ENCODE measurements around the gene CSNK1G1.

The CSNK1G1 gene

GRCh38 chr15:64287953-64288352 is 68.0 kb downstream of the CSNK1G1 start:
- peaks cover 30% of the 10 kb centered on the region for H3K79me2 ChIP-seq (ENCODE audit: control insufficient read depth, low read length)
- no peak for TF ChIP-seq CTCF (IDR thresholded peaks at IDR 0.05; ENCODE audit: low read depth, low read length, poor library complexity, severe bottlenecking)
- no peak for TF ChIP-seq EZH2phosphoT487 (IDR thresholded peaks at IDR 0.05; ENCODE audit: borderline replicate concordance, low read length)
- H3K4me1 ChIP-seq (ENCODE audit: control insufficient read depth, low read length): peaks cover 8% of the 10 kb centered on the region
- H3K27ac ChIP-seq (ENCODE audit: low read depth, low read length): no peak overlapping the region
- H3K9me2 ChIP-seq (replicated peaks; ENCODE audit: control insufficient read depth, low read length): no peaks in the 10 kb centered on the region
- no peak overlapping the region for H3K4me2 ChIP-seq (ENCODE audit: low read length)
- no peaks in the 10 kb centered on the region for H3K9me3 ChIP-seq (ENCODE audit: control insufficient read depth, insufficient read depth, low read length)
- no peaks in the 10 kb centered on the region for H3F3A ChIP-seq (ENCODE audit: control insufficient read depth, insufficient read depth)
- H3K27me3 ChIP-seq (ENCODE audit: control insufficient read depth, low read length): no peaks in the 10 kb centered on the region
- H3K4me3 ChIP-seq (ENCODE audit: low read length): no peak overlapping the region
- H4K20me1 ChIP-seq (ENCODE audit: control insufficient read depth, insufficient read depth, low read depth, low read length): no peaks in the 10 kb centered on the region
- H3K36me3 ChIP-seq (ENCODE audit: control insufficient read depth, low read length): no peaks in the 10 kb centered on the region

- Histone ChIP-seq H3K79me2 (ENCODE audit: control insufficient read depth, low read length) (peaks cover 26% of the 10 kb centered on the region), H3K27me3 (ENCODE audit: control insufficient read depth, low read length) (no peaks in the 10 kb centered on the region)
- TF ChIP-seq EZH2phosphoT487 (IDR thresholded peaks at IDR 0.05; ENCODE audit: borderline replicate concordance, low read length): no peak
- TF ChIP-seq CTCF (IDR thresholded peaks at IDR 0.05; ENCODE audit: low read depth, low read length, poor library complexity, severe bottlenecking): no peak
Observed at GRCh38 chr15:64286473-64286872, 69.5 kb downstream of the CSNK1G1 start.

GRCh38 chr15:64285871-64286270 is 70.1 kb downstream of the CSNK1G1 start:
- TF ChIP-seq EZH2phosphoT487 (IDR thresholded peaks at IDR 0.05; ENCODE audit: borderline replicate concordance, low read length) (no peak), CTCF (IDR thresholded peaks at IDR 0.05; ENCODE audit: low read depth, low read length, poor library complexity, severe bottlenecking) (no peak)
- no peaks in the 10 kb centered on the region for H3K9me2 ChIP-seq (replicated peaks; ENCODE audit: control insufficient read depth, low read length)
- no peaks in the 10 kb centered on the region for H3K4me1 ChIP-seq (ENCODE audit: control insufficient read depth, low read length)
- H3K36me3 ChIP-seq (ENCODE audit: control insufficient read depth, low read length): no peaks in the 10 kb centered on the region
- no peaks in the 10 kb centered on the region for H3K27me3 ChIP-seq (ENCODE audit: control insufficient read depth, low read length)
- H3K27ac ChIP-seq (ENCODE audit: low read depth, low read length): no peak overlapping the region
- H3K79me2 ChIP-seq (ENCODE audit: control insufficient read depth, low read length): peaks cover 26% of the 10 kb centered on the region
- H3K4me3 ChIP-seq (ENCODE audit: low read length): no peak overlapping the region
- H3K9me3 ChIP-seq (ENCODE audit: control insufficient read depth, insufficient read depth, low read length): no peaks in the 10 kb centered on the region
- H4K20me1 ChIP-seq (ENCODE audit: control insufficient read depth, insufficient read depth, low read depth, low read length): no peaks in the 10 kb centered on the region
- H3F3A ChIP-seq (ENCODE audit: control insufficient read depth, insufficient read depth): no peaks in the 10 kb centered on the region
- H3K4me2 ChIP-seq (ENCODE audit: low read length): no peak overlapping the region

More at GRCh38 chr15:64286473-64286872, 69.5 kb downstream of the CSNK1G1 start:
- Histone ChIP-seq H3F3A (ENCODE audit: control insufficient read depth, insufficient read depth) (no peaks in the 10 kb centered on the region), H3K4me2 (ENCODE audit: low read length) (no peak overlapping the region), H3K36me3 (ENCODE audit: control insufficient read depth, low read length) (no peaks in the 10 kb centered on the region), H3K4me3 (ENCODE audit: low read length) (no peak overlapping the region), H3K9me2 (replicated peaks; ENCODE audit: control insufficient read depth, low read length) (no peaks in the 10 kb centered on the region), H3K27ac (ENCODE audit: low read depth, low read length) (no peak overlapping the region), H3K9me3 (ENCODE audit: control insufficient read depth, insufficient read depth, low read length) (no peaks in the 10 kb centered on the region), H4K20me1 (ENCODE audit: control insufficient read depth, insufficient read depth, low read depth, low read length) (no peaks in the 10 kb centered on the region), H3K4me1 (ENCODE audit: control insufficient read depth, low read length) (no peaks in the 10 kb centered on the region)
